Activated naive CD4-positive, alpha-beta T cell treated with Interleukin-2 at 50 U/mL for 16 hours (primary cell): ENCODE data around the gene OR2AJ1.

Source experiments
- DNase-seq: peaks from one replicate; pipeline ENCODE4 v3.0.0-alpha.2; 2020

Gene OR2AJ1

GRCh38 chr1:247962911-247963588 lies 38.4 kb downstream of the OR2AJ1 start:
- no peak for DNase-seq

DNA sequence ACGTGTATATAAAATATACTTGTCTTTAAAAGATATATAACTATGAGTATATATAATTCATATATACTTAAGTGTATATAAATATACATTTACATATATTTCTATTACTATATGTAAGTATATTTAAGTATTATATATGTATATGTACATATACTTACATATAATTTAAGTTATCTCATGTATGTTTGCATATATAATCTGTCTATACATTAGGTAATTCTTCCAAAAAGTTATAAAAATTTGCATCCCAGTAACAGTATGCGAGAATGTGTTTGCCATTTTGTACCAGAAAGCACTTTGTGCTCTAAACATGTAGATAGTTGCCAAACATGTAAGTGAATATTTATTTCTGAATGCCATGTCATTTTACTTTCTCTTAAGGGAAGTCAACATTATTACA lies 40.2 kb downstream of the OR2AJ1 start, which contains the start of gene OR2AK2:
Gene OR2AK2 (plus strand): TSS at position 301 of the 400 bp plus-strand sequence. CDS start 144 bp downstream, outside the sequence.
- DNase-seq: no peak

GRCh38 chr1:247966532-247967204 lies 42.0 kb downstream of the OR2AJ1 start:
- DNase-seq: no peak
